Upper lobe of left lung (tissue), 4 donors: Measurements from ENCODE around the gene KCNQ4.

Source experiments
- CTCF ChIP-seq, 6 experiments: fragments of 450-650 bp in 4 of 6; fragments of 200-600 bp in 2 of 6; sonication (generic) in 2 of 6; IDR thresholded peaks; one replicate each; pipeline ENCODE4 v1.5.1; 2016 to 2019; ENCODE audit warnings: antibody characterized with exemption in 6 of 6
- EP300 ChIP-seq, 4 donors: sonication (generic); formaldehyde crosslinking; IDR thresholded peaks; one replicate each; pipeline ENCODE4 v1.5.1; 2017; ENCODE audit warnings: antibody characterized with exemption in 4 of 4, control low read depth in 2 of 4
- POLR2A ChIP-seq, 4 donors: fragments of 450-650 bp; IDR thresholded peaks; one replicate each; pipeline ENCODE4 v1.5.1; 2016 to 2017; ENCODE audit warnings: antibody characterized with exemption in 4 of 4, mild to moderate bottlenecking in 2 of 4
- POLR2AphosphoS5 ChIP-seq, 2 donors: sonication (generic); formaldehyde crosslinking; IDR thresholded peaks; one replicate each; pipeline ENCODE4 v1.5.1; 2017; ENCODE audit warnings: antibody characterized with exemption in 2 of 2

- TF ChIP-seq POLR2AphosphoS5 (IDR thresholded peaks at IDR 0.05) (no peak), CTCF (IDR thresholded peaks at IDR 0.05) (no peak), POLR2A (IDR thresholded peaks at IDR 0.05) (no peak), EP300 (IDR thresholded peaks at IDR 0.05) (no peak)
Observed at GRCh38 chr1:40743452-40743851, 40.1 kb upstream of the KCNQ4 start.
